Activated CD4-positive, alpha-beta memory T cell treated with anti-CD3 and anti-CD28 coated beads, Interleukin-2, amount 10 ng/mL, durations not matched to agents 7 days and 5 days (primary cell): ENCODE data around the gene ATP13A4. TPM values are rescaled to one million over a fixed set of nuclear protein-coding genes. Genes with fewer than 3 reads are reported as not detected.

Source experiments
- CTCF ChIA-PET: fragments of 350-600 bp; sonication (Branson Sonifier 250); formaldehyde crosslinking; loops from one replicate; lab custom pipeline; 2021; ENCODE audit warnings: antibody characterized with exemption, inconsistent platforms; lab: Charles Lee
- POLR2A ChIA-PET: fragments of 350-600 bp; sonication (Branson Sonifier 250); formaldehyde crosslinking; loops from one replicate; lab custom pipeline; 2021; ENCODE audit warnings: antibody characterized with exemption; lab: Charles Lee
- DNase-seq: peaks from one replicate; pipeline ENCODE4 v3.0.0-alpha.2; 2020
- H3K27ac Mint-ChIP-seq: one replicate; pipeline ENCODE4 v1.8.0; 2021; ENCODE audit warnings: mild to moderate bottlenecking, mixed read lengths
- H3K27me3 Mint-ChIP-seq: one replicate; pipeline ENCODE4 v1.8.0; 2021; ENCODE audit warnings: mixed read lengths
- H3K36me3 Mint-ChIP-seq: one replicate; pipeline ENCODE4 v1.8.0; 2021; ENCODE audit warnings: low read depth, mixed read lengths
- H3K4me1 Mint-ChIP-seq: one replicate; pipeline ENCODE4 v1.8.0; 2021; ENCODE audit warnings: mixed read lengths
- H3K4me3 Mint-ChIP-seq: one replicate; pipeline ENCODE4 v1.8.0; 2021; ENCODE audit warnings: mild to moderate bottlenecking, mixed read lengths
- H3K9me3 Mint-ChIP-seq: one replicate; pipeline ENCODE4 v1.8.0; 2021; ENCODE audit warnings: mixed read lengths
- total RNA-seq, 2 experiments: library from RNA; stranded (reverse); gene quantifications; one replicate each; pipeline ENCODE4 v1.2.3, GENCODE V29; 2021

ATP13A4 gene
- total RNA-seq, 2 experiments from 2014 or later = 1.7 to 1.8 TPM

DNA sequence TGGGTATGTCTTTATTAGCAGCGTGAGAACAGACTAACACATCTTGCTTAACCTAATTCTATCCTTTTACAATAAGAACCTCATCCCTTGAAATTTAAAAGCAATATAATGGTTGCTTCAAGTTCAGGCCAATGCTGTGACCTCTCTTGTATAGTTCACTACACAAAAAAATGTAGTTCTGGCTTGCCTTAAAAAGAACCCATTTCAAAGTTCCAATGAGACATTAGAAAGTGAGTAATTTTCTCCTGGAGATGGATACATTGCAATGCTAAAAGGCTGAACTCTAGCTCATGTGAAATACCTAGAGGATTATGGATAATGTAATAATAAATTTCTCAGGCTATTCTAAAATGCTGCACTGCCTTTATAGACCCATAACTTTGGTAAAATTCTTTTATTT, 47.8 kb downstream of the ATP13A4 start:
- POLR2A ChIA-PET = no interaction called here
- no peaks in the 10 kb centered on the region for H3K4me1 Mint-ChIP-seq
- DNase-seq = no peak

DNA sequence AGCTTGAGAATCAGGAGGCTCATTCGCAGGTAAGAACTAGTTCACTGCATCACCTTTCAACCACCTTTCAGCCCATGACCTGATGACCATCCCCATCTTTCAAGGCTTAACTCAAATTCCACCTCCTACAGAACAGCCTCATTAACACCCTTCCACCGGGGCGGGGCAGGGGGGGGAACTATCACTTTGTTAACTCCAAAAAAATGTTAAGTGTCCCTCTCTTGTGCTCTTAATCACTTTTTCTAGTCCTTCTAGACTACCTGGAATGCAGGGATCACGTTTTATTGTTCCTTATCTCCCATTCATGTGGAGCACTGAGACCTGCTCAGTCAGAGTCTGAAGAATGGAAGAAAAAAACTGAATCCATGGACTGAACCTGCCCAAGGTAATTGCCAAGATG, 51.8 kb downstream of the ATP13A4 start:
- ChIA-PET CTCF (no interaction called here), POLR2A (no interaction called here)
- Mint-ChIP-seq H3K4me3 (no peak overlapping the region), H3K9me3 (no peaks in the 10 kb centered on the region), H3K27me3 (no peaks in the 10 kb centered on the region), H3K4me1 (no peaks in the 10 kb centered on the region), H3K27ac (no peak overlapping the region), H3K36me3 (no peaks in the 10 kb centered on the region)
- DNase-seq = no peak

More for the DNA sequence above, 47.8 kb downstream of the ATP13A4 start:
- CTCF ChIA-PET = no interaction called here
- Mint-ChIP-seq H3K27ac (no peak overlapping the region), H3K4me3 (no peak overlapping the region), H3K36me3 (no peaks in the 10 kb centered on the region), H3K9me3 (no peaks in the 10 kb centered on the region), H3K27me3 (no peaks in the 10 kb centered on the region)

DNA sequence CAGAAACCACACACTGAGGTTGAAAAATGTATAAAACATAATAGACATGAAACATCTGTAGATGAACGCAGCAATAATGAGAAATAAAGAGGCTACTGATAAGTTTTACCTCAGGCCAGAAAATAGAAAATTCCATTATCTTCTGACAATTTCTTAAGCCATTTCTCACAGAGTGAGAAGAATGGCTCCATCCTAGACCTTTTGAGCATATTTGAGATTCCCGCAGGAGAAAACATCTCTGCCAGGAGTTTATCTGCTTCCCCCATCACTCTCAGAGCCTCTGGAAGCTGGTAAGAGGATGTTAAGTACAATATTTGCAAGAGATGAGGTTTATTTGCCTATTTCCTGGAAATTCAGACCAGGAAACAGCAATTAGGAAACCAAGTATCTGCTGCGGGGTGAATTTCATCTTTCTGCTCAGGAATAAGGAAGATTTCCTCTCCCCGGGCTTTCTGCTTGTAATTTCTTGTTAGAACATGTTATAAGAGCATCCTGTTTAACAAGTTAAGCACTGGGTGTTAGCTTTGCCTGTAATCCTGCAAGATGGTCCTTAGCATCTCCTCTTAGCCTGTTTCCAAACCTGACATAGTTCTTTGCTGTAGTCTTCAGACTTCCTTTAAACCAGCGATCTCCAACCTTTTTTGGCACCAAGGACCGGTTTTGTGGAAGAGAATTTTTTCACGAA, 54.8 kb downstream of the ATP13A4 start:
- no peaks in the 10 kb centered on the region for H3K9me3 Mint-ChIP-seq
- no peaks in the 10 kb centered on the region for H3K36me3 Mint-ChIP-seq
- DNase-seq = no peak
- no peak overlapping the region for H3K27ac Mint-ChIP-seq
- H3K4me3 Mint-ChIP-seq = no peak overlapping the region
- CTCF ChIA-PET = no interaction called here
- POLR2A ChIA-PET = no interaction called here
- H3K27me3 Mint-ChIP-seq = no peaks in the 10 kb centered on the region
- no peaks in the 10 kb centered on the region for H3K4me1 Mint-ChIP-seq

DNA sequence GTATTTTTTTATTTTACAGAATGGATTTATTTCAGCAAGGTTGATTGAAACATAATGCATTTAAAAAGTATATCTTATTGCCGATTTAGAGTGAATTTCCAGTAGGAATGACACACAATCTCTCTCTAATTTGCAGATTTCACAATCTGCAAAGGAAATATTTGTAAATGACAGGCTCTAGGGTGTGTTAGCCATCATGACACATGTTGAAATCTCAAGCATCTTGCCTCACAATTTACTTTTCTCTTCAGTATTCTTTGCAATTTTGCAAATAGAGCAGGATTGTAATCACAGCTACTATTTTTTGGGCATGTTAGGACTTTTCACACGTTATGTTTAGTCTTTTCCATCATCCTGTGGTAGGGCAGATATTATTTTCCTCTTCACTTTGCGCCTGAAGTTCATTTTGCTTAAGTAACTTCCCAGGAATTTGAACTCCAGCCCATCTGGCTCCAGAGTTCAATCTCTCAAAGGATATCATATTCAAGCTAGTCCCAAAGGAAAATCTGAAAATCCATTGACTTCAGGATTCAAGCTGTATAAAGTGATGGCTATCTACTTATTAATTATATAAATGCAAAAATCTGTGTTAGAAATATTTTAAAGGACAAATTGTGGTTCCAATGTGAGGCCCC, 55.4 kb downstream of the ATP13A4 start:
- CTCF ChIA-PET = no interaction called here
- Mint-ChIP-seq H3K27ac (no peak overlapping the region), H3K9me3 (no peaks in the 10 kb centered on the region), H3K27me3 (no peaks in the 10 kb centered on the region), H3K4me1 (no peaks in the 10 kb centered on the region), H3K36me3 (no peaks in the 10 kb centered on the region), H3K4me3 (no peak overlapping the region)
- POLR2A ChIA-PET = no interaction called here
- DNase-seq = no peak

DNA sequence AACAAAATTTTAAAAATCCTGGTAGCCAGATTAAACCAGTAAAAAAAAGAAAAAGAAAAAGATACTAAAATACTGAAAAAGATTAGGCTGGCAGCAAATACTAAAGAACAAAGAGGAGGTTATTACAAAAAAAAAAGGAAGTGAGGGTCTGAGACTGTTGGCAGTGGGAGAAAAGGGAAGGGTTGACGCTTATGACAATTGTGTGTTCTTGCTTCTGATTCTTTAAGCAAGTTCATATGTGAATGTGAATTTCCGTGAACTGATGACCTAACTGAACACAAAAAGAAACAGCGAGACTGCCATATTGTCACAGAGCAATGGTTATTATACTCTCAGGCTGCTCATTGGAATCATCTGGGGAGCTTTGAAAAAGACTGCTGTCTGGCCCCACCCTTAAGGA, 56.5 kb downstream of the ATP13A4 start:
- ChIA-PET POLR2A (no interaction called here), CTCF (no interaction called here)
- no peak overlapping the region for H3K4me3 Mint-ChIP-seq
- H3K9me3 Mint-ChIP-seq = no peaks in the 10 kb centered on the region
- no peak overlapping the region for H3K27ac Mint-ChIP-seq
- H3K4me1 Mint-ChIP-seq = no peaks in the 10 kb centered on the region
- no peak for DNase-seq
- no peaks in the 10 kb centered on the region for H3K36me3 Mint-ChIP-seq
- no peaks in the 10 kb centered on the region for H3K27me3 Mint-ChIP-seq

DNA sequence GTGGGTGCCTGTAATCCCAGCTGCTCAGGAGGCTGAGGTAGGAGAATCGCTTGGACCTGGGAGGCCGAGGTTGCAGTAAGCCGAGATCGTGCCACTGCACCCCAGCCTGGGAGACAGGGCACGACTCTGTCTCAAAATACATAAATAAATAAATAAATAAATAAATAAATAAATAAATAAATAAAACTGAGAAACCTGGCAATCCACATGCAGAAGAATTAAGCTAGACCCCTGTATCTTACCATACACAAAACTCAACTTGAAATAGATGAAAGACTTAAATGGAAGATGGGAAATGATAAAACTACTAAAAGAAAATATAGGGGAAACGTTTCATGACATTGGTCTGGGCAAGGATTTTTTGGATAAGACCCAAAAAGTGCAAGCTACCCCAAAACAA, 58.0 kb downstream of the ATP13A4 start:
- POLR2A ChIA-PET = no interaction called here
- Mint-ChIP-seq H3K9me3 (no peaks in the 10 kb centered on the region), H3K36me3 (no peaks in the 10 kb centered on the region), H3K27me3 (no peaks in the 10 kb centered on the region), H3K4me3 (no peak overlapping the region), H3K27ac (no peak overlapping the region), H3K4me1 (no peaks in the 10 kb centered on the region)
- CTCF ChIA-PET = no interaction called here
- no peak for DNase-seq

DNA sequence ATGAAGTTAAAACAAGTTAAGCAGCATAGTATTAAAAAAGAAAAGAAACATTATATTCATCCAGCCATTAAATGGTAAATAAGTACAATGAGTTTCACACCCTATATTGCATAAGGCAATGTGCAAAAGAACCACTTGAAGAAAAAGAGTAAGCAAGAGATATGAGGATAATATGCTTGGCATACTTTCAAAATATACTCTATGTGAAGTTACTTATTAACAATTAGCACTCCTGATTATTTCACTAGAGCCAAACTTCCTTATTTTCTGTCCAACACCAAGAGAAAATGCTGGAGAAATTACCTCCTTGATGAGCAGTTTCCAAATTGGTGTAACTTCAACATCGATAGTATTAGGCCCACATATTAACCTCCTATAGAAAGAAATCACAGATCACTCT, 63.7 kb downstream of the ATP13A4 start:
- Mint-ChIP-seq H3K9me3 (no peaks in the 10 kb centered on the region), H3K36me3 (no peaks in the 10 kb centered on the region), H3K27me3 (no peaks in the 10 kb centered on the region), H3K4me3 (no peak overlapping the region), H3K4me1 (no peaks in the 10 kb centered on the region), H3K27ac (no peak overlapping the region)
- ChIA-PET CTCF (no interaction called here), POLR2A (no interaction called here)
- DNase-seq = no peak

DNA sequence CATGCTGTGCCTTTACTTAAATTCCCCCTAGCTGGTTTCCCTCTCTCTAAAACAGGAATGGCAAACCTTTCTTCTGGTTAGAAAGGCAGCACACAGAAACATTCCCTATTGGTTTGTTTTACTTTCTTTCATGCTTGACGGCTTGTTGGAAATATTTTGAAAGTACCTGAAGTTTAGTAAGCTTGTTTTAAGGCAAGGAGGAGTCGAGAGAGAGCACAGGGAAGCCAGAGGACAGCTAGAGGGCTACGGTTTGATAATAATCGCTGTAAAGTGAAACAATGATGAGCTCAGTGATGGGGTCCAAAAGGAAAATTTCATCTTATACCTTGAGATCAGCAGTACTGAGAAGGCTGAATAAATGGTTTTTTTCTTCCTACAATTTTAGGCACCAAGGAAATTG, 64.1 kb downstream of the ATP13A4 start:
- no peak for DNase-seq
- Mint-ChIP-seq H3K4me1 (no peaks in the 10 kb centered on the region), H3K9me3 (no peaks in the 10 kb centered on the region), H3K27me3 (no peaks in the 10 kb centered on the region), H3K27ac (no peak overlapping the region), H3K36me3 (no peaks in the 10 kb centered on the region), H3K4me3 (no peak overlapping the region)
- CTCF ChIA-PET = no interaction called here
- POLR2A ChIA-PET = no interaction called here

DNA sequence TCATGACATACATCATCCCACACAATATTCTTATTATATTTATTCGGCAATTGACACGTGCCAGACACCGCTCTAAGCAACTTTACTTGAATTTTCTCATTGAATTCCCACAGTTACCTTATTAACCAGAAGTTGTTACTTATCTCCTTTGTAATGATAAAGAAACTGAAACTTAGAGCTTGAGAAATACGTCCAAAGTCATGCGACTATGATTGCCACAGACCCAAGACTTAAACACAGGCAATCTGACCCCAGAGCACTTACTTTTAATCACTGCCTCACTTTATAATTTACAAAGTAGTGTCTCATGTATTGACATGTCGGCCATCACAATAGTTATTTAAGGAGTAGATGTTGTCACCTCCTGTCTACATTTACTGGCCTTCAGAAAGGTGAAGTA, 64.7 kb downstream of the ATP13A4 start:
- peaks cover 3% of the 10 kb centered on the region for H3K27me3 Mint-ChIP-seq
- H3K36me3 Mint-ChIP-seq = no peaks in the 10 kb centered on the region
- CTCF ChIA-PET = no interaction called here
- DNase-seq = no peak
- H3K27ac Mint-ChIP-seq = no peak overlapping the region
- no peaks in the 10 kb centered on the region for H3K4me1 Mint-ChIP-seq
- H3K4me3 Mint-ChIP-seq = no peak overlapping the region
- POLR2A ChIA-PET = no interaction called here
- H3K9me3 Mint-ChIP-seq = no peaks in the 10 kb centered on the region

DNA sequence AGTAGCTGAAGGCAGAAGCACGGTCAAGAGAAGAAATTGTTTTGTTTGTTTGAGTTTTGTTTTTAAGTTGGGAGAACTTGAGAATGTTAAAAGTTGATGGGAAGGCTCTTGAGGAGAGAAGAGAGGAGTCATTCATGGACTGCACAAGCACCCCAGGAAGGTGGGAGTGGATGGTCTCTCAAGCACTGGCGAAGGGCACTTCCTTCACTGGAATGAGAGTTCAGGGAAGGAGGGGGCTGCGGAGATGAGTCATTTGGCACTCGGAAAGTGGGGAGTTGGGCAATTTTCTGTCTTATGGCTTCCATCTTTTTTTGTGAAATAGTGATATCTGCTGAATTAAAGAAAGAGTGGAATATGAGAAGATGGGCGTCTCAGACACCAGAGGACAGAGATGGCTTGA, 66.0 kb downstream of the ATP13A4 start:
- H3K4me1 Mint-ChIP-seq = no peaks in the 10 kb centered on the region
- no peaks in the 10 kb centered on the region for H3K9me3 Mint-ChIP-seq
- CTCF ChIA-PET = no interaction called here
- DNase-seq = no peak
- H3K27me3 Mint-ChIP-seq = peaks cover 3% of the 10 kb centered on the region
- no peak overlapping the region for H3K27ac Mint-ChIP-seq
- POLR2A ChIA-PET = no interaction called here
- no peak overlapping the region for H3K4me3 Mint-ChIP-seq
- no peaks in the 10 kb centered on the region for H3K36me3 Mint-ChIP-seq

DNA sequence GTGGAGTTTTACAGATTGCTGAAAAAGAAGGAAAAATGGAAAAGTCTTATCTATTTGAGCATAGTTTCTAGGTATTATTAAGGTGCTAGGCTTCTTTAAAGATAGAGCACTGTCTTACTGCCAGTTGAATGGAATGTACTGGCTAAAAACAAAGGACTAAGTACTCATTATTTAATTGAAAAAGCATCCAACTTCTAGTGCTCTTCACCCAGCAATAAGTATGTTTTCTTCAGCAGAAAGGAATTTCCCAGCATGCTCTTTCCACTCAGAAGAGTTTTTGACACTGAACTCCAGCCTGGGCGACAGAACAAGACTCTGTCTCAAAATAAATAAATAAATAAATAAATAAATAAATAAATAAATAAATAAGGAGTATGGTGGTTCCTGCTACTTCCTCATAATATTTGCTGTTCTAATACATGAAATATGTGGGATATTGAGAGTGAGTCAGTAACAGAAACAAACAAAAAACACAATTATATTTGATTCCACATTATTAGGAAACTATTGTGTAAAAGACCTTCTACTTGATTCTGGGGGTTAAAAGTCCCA, 70.6 kb downstream of the ATP13A4 start:
- Mint-ChIP-seq H3K4me3 (no peak overlapping the region), H3K9me3 (no peaks in the 10 kb centered on the region), H3K4me1 (no peaks in the 10 kb centered on the region), H3K27me3 (peaks cover 3% of the 10 kb centered on the region), H3K36me3 (no peaks in the 10 kb centered on the region), H3K27ac (no peak overlapping the region)
- DNase-seq = no peak
- CTCF ChIA-PET = no interaction called here
- POLR2A ChIA-PET = no interaction called here

DNA sequence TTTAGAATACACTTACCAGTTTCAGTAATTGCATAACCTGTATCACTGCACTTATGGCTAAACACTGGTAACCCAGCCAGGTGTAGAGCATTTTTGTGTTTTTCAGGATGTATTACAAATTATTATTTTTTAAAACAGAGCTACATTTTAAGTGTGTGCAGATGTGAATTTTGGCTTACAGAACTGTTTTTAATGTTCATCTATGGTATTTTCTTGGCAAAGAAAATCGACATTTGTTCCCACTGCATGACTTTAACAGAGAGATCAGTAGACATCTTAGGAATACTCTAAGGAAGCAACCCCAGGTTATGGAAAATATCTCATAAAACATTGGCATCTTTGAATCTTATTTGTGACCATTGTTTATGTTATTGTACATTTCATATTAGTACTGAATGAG, 73.3 kb downstream of the ATP13A4 start:
- ChIA-PET CTCF (no interaction called here), POLR2A (no interaction called here)
- DNase-seq = no peak
- Mint-ChIP-seq H3K27me3 (peaks cover 4% of the 10 kb centered on the region), H3K36me3 (no peaks in the 10 kb centered on the region), H3K4me1 (no peaks in the 10 kb centered on the region), H3K9me3 (no peaks in the 10 kb centered on the region), H3K27ac (no peak overlapping the region), H3K4me3 (no peak overlapping the region)

DNA sequence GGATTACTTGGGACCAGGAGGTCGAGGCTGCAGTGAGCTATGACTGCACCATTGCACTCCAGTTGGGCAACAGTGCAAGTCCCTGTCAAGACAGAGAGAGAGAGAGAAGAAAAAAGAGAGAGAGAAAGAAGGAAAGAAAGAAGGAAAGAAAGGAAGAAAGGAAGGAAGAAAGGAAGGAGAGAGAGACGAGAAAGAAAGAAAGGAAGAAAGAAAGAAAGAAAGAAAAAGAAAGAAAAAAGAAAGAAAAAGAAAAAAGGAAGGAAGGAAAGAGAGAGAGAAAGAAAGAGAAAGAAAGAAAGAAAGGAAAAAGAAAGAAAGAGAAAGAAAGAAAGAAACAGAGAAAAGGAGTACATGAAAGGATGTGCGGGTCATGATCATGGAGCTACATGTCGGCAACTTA, 80.2 kb downstream of the ATP13A4 start:
- H3K4me3 Mint-ChIP-seq = no peak overlapping the region
- H3K9me3 Mint-ChIP-seq = no peaks in the 10 kb centered on the region
- no peak for DNase-seq
- POLR2A ChIA-PET = no interaction called here
- H3K27ac Mint-ChIP-seq = no peak overlapping the region
- CTCF ChIA-PET = no interaction called here
- peaks cover 2% of the 10 kb centered on the region for H3K27me3 Mint-ChIP-seq
- no peaks in the 10 kb centered on the region for H3K36me3 Mint-ChIP-seq
- H3K4me1 Mint-ChIP-seq = no peaks in the 10 kb centered on the region

DNA sequence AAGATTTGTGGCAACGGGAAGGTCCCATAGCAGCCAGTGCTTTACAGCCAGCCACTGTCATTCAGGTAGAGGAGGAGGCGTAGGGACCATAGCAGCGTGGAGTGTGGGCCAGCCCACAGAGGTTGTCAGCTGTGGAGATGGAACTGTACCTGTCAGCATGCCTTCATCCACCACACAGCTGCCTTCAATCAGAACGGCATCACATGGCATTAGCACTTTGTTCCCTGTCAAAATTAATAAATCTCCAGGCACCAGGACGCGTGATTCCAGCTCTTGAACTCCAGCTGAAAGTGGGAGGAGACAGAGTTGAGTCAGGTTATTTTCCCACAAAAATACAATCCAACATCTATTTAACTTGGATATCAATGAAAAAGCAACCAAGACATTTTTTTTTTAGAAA, 84.0 kb downstream of the ATP13A4 start:
- DNase-seq = no peak
- no peak overlapping the region for H3K4me3 Mint-ChIP-seq
- no peaks in the 10 kb centered on the region for H3K4me1 Mint-ChIP-seq
- H3K36me3 Mint-ChIP-seq = no peaks in the 10 kb centered on the region
- no peaks in the 10 kb centered on the region for H3K27me3 Mint-ChIP-seq
- H3K9me3 Mint-ChIP-seq = no peaks in the 10 kb centered on the region
- POLR2A ChIA-PET = no interaction called here
- CTCF ChIA-PET = no interaction called here
- H3K27ac Mint-ChIP-seq = no peak overlapping the region
